ENCODE results near the gene LYZL1.

DNA sequence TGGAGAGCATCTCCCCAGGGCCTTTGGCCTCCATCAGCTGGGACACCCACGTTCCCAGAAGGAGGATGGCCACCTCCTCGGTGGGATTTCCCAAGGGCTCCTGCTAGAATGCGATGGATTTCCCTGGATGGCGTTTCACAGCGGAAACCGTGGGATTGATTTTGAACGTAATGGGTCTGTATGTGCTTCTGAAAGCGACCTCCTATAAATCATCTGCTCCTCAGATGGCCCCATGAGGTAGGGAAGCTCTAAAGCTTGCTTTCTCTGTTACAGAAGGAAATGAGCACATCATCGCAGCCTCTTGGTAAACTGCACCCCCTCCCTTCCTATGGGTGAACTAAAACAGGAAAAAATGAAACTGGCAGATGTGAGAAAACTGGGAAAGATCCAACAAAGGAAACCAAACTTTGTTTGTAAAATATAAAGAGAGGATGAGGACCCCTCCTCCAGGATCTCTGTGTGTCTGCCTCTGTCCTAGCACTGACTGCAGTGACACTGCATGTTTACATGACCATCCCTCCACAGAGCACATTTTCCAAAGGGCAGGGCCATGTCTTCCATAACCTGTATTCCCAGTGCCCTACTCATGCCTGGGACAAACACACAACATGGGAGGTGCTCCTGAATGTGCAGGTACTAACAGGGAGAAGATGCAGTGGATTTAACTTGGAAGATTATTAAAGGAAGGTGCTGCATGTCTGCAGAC lies 57.6 kb downstream of the LYZL1 start:
- no peak for TF ChIP-seq EZH2 (IDR thresholded peaks at IDR 0.05; ENCODE audit: borderline replicate concordance, low read length)
- TF ChIP-seq, protein P1, sequence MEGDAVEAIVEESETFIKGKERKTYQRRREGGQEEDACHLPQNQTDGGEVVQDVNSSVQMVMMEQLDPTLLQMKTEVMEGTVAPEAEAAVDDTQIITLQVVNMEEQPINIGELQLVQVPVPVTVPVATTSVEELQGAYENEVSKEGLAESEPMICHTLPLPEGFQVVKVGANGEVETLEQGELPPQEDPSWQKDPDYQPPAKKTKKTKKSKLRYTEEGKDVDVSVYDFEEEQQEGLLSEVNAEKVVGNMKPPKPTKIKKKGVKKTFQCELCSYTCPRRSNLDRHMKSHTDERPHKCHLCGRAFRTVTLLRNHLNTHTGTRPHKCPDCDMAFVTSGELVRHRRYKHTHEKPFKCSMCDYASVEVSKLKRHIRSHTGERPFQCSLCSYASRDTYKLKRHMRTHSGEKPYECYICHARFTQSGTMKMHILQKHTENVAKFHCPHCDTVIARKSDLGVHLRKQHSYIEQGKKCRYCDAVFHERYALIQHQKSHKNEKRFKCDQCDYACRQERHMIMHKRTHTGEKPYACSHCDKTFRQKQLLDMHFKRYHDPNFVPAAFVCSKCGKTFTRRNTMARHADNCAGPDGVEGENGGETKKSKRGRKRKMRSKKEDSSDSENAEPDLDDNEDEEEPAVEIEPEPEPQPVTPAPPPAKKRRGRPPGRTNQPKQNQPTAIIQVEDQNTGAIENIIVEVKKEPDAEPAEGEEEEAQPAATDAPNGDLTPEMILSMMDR (IDR thresholded peaks at IDR 0.05; ENCODE audit: low read length) = no peak
